GM23338 (cell line): Measurements from ENCODE around the gene PRKAG1. TPM values are rescaled to one million over a fixed set of nuclear protein-coding genes. Genes with fewer than 3 reads are reported as not detected.

Source experiments
- ATAC-seq: fragments of 200-7000 bp; cut with Tn5 transposase; 3 replicates; pipeline ENCODE4 v1.9.1; 2020
- DNase-seq: peaks from one replicate; pipeline ENCODE4 v3.0.0-alpha.2; 2015; ENCODE audit warnings: low spot score
- H2AFZ ChIP-seq: fragments of 200-600 bp; sonication (generic); 2 replicates; pipeline ENCODE4 v1.8.0; 2016; ENCODE audit warnings: antibody characterized with exemption, mild to moderate bottlenecking, moderate library complexity
- H3F3A ChIP-seq: fragments of 200-600 bp; sonication (generic); replicated peaks from 2 replicates; pipeline ENCODE4 v1.8.0; 2017; ENCODE audit warnings: antibody characterized with exemption, mixed run types, low read depth
- H3K27ac ChIP-seq: fragments of 200-600 bp; sonication (generic); 2 replicates; pipeline ENCODE4 v1.6.1; 2016; ENCODE audit warnings: low read depth
- H3K27me3 ChIP-seq: fragments of 200-600 bp; sonication (generic); 2 replicates; pipeline ENCODE4 v1.8.0; 2016; ENCODE audit warnings: mild to moderate bottlenecking, mixed run types, moderate library complexity; ENCODE audit not compliant: insufficient read depth
- H3K36me3 ChIP-seq: fragments of 200-600 bp; sonication (generic); 2 replicates; pipeline ENCODE4 v1.8.0; 2016; ENCODE audit warnings: mild to moderate bottlenecking; ENCODE audit not compliant: insufficient read depth
- H3K4me1 ChIP-seq: fragments of 200-600 bp; sonication (generic); 2 replicates; pipeline ENCODE4 v1.8.0; 2016; ENCODE audit warnings: mild to moderate bottlenecking, moderate library complexity; ENCODE audit not compliant: insufficient read depth
- H3K4me2 ChIP-seq: fragments of 200-600 bp; sonication (generic); 2 replicates; pipeline ENCODE4 v1.7.1; 2017; ENCODE audit warnings: mixed run types
- H3K4me3 ChIP-seq: fragments of 200-600 bp; sonication (generic); 2 replicates; pipeline ENCODE4 v1.6.1; 2016; ENCODE audit warnings: mixed run types
- H3K79me2 ChIP-seq: fragments of 200-600 bp; sonication (generic); replicated peaks from 2 replicates; pipeline ENCODE4 v1.8.0; 2017; ENCODE audit warnings: mild to moderate bottlenecking; ENCODE audit not compliant: insufficient read depth
- H3K9me2 ChIP-seq: fragments of 200-600 bp; sonication (generic); 2 replicates; pipeline ENCODE4 v1.8.0; 2017; ENCODE audit not compliant: insufficient read depth
- H4K20me1 ChIP-seq: fragments of 200-600 bp; sonication (generic); replicated peaks from 2 replicates; pipeline ENCODE4 v1.8.0; 2017; ENCODE audit warnings: mild to moderate bottlenecking; ENCODE audit not compliant: insufficient read depth
- H3K27ac Mint-ChIP-seq: 2 replicates; pipeline ENCODE4 v1.8.0; 2020; ENCODE audit warnings: inconsistent platforms, mild to moderate bottlenecking, moderate library complexity, mixed read lengths
- H3K27me3 Mint-ChIP-seq: 3 replicates; pipeline ENCODE4 v1.8.0; 2022; ENCODE audit warnings: low read depth, mild to moderate bottlenecking, moderate library complexity, mixed read lengths, inconsistent platforms; ENCODE audit not compliant: insufficient read depth, poor library complexity
- H3K36me3 Mint-ChIP-seq: 3 replicates; pipeline ENCODE4 v1.8.0; 2021; ENCODE audit warnings: low read depth, mild to moderate bottlenecking, inconsistent platforms, moderate library complexity, mixed read lengths
- H3K4me1 Mint-ChIP-seq: 3 replicates; pipeline ENCODE4 v1.8.0; 2020; ENCODE audit warnings: mild to moderate bottlenecking, inconsistent platforms, mixed read lengths
- H3K4me3 Mint-ChIP-seq: 3 replicates; pipeline ENCODE4 v1.8.0; 2021; ENCODE audit warnings: moderate library complexity, mild to moderate bottlenecking, inconsistent platforms, mixed read lengths
- H3K9me3 Mint-ChIP-seq: 3 replicates; pipeline ENCODE4 v1.8.0; 2020; ENCODE audit warnings: moderate library complexity, mild to moderate bottlenecking, inconsistent platforms, mixed read lengths
- EZH2phosphoT487 ChIP-seq: fragments of 200-600 bp; sonication (generic); IDR thresholded peaks from one replicate; pipeline ENCODE4 v1.8.1; 2018; ENCODE audit warnings: antibody characterized with exemption; ENCODE audit not compliant: unreplicated experiment
- JUNB ChIP-seq: IDR thresholded peaks from one replicate; pipeline ENCODE4 v1.6.1; 2016; ENCODE audit warnings: antibody characterized with exemption; ENCODE audit not compliant: unreplicated experiment
- POLR2AphosphoS5 ChIP-seq: IDR thresholded peaks from 2 replicates; pipeline ENCODE4 v1.6.1; 2016; ENCODE audit warnings: antibody characterized with exemption, low read depth
- polyA plus RNA-seq: library from polyadenylated mRNA; unstranded; fragments of >200 nt; fragmentation: Nextera tagmentation; extraction: Ambion mirVana; gene quantifications from 2 replicates; pipeline ENCODE4 v1.2.1, GENCODE V29; 2016
- total RNA-seq: library from RNA; depleted of rRNA; stranded (reverse); fragments of >200 nt; shearing (Covaris generic); gene quantifications from 2 replicates; pipeline ENCODE4 v1.2.3, GENCODE V29; 2014
- TF ChIP-seq, protein P1 (sequence below): IDR thresholded peaks from 2 replicates; pipeline ENCODE4 v1.6.1; 2016; ENCODE audit warnings: antibody characterized with exemption
- TF ChIP-seq, protein P2 (sequence below), 2 experiments: fragments of 200-600 bp in 1 of 2; sonication (generic) in 1 of 2; conservative IDR thresholded peaks; 2 replicates each; pipeline versions ENCODE4 v1.5.1 to v1.6.1; 2016 to 2017; ENCODE audit warnings: antibody characterized with exemption in 2 of 2, low read depth in 2 of 2, mild to moderate bottlenecking in 2 of 2, moderate library complexity in 1 of 2
- TF ChIP-seq, protein P3 (sequence below): IDR thresholded peaks from one replicate; pipeline ENCODE4 v1.6.1; 2018; ENCODE audit warnings: antibody characterized with exemption; ENCODE audit not compliant: unreplicated experiment
- TF ChIP-seq, protein P4 (sequence below): fragments of 250-450 bp; sonication (Bioruptor Pico); IDR thresholded peaks from 2 replicates; pipeline ENCODE4 v1.5.0; 2020; ENCODE audit warnings: mild to moderate bottlenecking, moderate library complexity

The PRKAG1 gene
- total and polyA plus RNA-seq, 2 experiments from 2014 or later = 19.9 to 35.4 TPM

DNA sequence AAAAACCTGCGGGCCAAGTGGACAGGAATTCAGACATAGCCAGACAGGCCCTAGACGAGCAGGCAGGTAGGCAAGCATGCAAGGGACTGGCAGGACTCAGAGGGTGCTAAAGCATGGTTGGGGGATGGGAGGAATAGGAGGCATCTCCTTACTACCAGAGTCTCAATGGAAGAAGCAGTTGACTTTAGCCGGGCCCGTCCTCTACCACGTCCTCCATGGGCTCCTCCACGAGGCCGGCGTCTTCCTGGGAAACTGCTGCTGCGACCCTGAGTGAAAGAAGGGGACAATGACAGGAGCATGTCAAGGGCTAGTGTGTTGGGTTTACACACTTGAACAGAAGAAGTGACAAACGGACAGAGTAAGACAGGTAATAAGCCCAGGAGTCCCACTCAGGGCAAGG, 30.4 kb upstream of the PRKAG1 start:
- no peaks in the 10 kb centered on the region for H3K4me1 Mint-ChIP-seq
- H3K9me3 Mint-ChIP-seq = no peaks in the 10 kb centered on the region; the same call in 2 of the 3 replicates
- Histone ChIP-seq H3K27me3 (no peaks in the 10 kb centered on the region), H3F3A (no peaks in the 10 kb centered on the region), H3K9me2 (no peaks in the 10 kb centered on the region), H2AFZ (no peak overlapping the region), H4K20me1 (peaks cover 42% of the 10 kb centered on the region), H3K79me2 (peaks cover 7% of the 10 kb centered on the region), H3K4me1 (no peaks in the 10 kb centered on the region), H3K27ac (no peak overlapping the region), H3K36me3 (peaks cover 39% of the 10 kb centered on the region), H3K4me2 (no peak overlapping the region), H3K4me3 (no peak overlapping the region)
- H3K4me3 Mint-ChIP-seq = no peak overlapping the region
- H3K36me3 Mint-ChIP-seq = peaks cover 98% of the 10 kb centered on the region
- ATAC-seq (no peak), DNase-seq (no peak)
- TF ChIP-seq, protein P1, sequence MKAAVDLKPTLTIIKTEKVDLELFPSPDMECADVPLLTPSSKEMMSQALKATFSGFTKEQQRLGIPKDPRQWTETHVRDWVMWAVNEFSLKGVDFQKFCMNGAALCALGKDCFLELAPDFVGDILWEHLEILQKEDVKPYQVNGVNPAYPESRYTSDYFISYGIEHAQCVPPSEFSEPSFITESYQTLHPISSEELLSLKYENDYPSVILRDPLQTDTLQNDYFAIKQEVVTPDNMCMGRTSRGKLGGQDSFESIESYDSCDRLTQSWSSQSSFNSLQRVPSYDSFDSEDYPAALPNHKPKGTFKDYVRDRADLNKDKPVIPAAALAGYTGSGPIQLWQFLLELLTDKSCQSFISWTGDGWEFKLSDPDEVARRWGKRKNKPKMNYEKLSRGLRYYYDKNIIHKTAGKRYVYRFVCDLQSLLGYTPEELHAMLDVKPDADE = no peak
- TF ChIP-seq, protein P2, sequence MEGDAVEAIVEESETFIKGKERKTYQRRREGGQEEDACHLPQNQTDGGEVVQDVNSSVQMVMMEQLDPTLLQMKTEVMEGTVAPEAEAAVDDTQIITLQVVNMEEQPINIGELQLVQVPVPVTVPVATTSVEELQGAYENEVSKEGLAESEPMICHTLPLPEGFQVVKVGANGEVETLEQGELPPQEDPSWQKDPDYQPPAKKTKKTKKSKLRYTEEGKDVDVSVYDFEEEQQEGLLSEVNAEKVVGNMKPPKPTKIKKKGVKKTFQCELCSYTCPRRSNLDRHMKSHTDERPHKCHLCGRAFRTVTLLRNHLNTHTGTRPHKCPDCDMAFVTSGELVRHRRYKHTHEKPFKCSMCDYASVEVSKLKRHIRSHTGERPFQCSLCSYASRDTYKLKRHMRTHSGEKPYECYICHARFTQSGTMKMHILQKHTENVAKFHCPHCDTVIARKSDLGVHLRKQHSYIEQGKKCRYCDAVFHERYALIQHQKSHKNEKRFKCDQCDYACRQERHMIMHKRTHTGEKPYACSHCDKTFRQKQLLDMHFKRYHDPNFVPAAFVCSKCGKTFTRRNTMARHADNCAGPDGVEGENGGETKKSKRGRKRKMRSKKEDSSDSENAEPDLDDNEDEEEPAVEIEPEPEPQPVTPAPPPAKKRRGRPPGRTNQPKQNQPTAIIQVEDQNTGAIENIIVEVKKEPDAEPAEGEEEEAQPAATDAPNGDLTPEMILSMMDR (conservative IDR thresholded peaks at IDR 0.05; ENCODE audit: low read depth in 2 of 2) = no peak
- TF ChIP-seq, protein P3, sequence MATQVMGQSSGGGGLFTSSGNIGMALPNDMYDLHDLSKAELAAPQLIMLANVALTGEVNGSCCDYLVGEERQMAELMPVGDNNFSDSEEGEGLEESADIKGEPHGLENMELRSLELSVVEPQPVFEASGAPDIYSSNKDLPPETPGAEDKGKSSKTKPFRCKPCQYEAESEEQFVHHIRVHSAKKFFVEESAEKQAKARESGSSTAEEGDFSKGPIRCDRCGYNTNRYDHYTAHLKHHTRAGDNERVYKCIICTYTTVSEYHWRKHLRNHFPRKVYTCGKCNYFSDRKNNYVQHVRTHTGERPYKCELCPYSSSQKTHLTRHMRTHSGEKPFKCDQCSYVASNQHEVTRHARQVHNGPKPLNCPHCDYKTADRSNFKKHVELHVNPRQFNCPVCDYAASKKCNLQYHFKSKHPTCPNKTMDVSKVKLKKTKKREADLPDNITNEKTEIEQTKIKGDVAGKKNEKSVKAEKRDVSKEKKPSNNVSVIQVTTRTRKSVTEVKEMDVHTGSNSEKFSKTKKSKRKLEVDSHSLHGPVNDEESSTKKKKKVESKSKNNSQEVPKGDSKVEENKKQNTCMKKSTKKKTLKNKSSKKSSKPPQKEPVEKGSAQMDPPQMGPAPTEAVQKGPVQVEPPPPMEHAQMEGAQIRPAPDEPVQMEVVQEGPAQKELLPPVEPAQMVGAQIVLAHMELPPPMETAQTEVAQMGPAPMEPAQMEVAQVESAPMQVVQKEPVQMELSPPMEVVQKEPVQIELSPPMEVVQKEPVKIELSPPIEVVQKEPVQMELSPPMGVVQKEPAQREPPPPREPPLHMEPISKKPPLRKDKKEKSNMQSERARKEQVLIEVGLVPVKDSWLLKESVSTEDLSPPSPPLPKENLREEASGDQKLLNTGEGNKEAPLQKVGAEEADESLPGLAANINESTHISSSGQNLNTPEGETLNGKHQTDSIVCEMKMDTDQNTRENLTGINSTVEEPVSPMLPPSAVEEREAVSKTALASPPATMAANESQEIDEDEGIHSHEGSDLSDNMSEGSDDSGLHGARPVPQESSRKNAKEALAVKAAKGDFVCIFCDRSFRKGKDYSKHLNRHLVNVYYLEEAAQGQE = no peak
- TF ChIP-seq POLR2AphosphoS5 = no peak
- TF ChIP-seq, protein P4, sequence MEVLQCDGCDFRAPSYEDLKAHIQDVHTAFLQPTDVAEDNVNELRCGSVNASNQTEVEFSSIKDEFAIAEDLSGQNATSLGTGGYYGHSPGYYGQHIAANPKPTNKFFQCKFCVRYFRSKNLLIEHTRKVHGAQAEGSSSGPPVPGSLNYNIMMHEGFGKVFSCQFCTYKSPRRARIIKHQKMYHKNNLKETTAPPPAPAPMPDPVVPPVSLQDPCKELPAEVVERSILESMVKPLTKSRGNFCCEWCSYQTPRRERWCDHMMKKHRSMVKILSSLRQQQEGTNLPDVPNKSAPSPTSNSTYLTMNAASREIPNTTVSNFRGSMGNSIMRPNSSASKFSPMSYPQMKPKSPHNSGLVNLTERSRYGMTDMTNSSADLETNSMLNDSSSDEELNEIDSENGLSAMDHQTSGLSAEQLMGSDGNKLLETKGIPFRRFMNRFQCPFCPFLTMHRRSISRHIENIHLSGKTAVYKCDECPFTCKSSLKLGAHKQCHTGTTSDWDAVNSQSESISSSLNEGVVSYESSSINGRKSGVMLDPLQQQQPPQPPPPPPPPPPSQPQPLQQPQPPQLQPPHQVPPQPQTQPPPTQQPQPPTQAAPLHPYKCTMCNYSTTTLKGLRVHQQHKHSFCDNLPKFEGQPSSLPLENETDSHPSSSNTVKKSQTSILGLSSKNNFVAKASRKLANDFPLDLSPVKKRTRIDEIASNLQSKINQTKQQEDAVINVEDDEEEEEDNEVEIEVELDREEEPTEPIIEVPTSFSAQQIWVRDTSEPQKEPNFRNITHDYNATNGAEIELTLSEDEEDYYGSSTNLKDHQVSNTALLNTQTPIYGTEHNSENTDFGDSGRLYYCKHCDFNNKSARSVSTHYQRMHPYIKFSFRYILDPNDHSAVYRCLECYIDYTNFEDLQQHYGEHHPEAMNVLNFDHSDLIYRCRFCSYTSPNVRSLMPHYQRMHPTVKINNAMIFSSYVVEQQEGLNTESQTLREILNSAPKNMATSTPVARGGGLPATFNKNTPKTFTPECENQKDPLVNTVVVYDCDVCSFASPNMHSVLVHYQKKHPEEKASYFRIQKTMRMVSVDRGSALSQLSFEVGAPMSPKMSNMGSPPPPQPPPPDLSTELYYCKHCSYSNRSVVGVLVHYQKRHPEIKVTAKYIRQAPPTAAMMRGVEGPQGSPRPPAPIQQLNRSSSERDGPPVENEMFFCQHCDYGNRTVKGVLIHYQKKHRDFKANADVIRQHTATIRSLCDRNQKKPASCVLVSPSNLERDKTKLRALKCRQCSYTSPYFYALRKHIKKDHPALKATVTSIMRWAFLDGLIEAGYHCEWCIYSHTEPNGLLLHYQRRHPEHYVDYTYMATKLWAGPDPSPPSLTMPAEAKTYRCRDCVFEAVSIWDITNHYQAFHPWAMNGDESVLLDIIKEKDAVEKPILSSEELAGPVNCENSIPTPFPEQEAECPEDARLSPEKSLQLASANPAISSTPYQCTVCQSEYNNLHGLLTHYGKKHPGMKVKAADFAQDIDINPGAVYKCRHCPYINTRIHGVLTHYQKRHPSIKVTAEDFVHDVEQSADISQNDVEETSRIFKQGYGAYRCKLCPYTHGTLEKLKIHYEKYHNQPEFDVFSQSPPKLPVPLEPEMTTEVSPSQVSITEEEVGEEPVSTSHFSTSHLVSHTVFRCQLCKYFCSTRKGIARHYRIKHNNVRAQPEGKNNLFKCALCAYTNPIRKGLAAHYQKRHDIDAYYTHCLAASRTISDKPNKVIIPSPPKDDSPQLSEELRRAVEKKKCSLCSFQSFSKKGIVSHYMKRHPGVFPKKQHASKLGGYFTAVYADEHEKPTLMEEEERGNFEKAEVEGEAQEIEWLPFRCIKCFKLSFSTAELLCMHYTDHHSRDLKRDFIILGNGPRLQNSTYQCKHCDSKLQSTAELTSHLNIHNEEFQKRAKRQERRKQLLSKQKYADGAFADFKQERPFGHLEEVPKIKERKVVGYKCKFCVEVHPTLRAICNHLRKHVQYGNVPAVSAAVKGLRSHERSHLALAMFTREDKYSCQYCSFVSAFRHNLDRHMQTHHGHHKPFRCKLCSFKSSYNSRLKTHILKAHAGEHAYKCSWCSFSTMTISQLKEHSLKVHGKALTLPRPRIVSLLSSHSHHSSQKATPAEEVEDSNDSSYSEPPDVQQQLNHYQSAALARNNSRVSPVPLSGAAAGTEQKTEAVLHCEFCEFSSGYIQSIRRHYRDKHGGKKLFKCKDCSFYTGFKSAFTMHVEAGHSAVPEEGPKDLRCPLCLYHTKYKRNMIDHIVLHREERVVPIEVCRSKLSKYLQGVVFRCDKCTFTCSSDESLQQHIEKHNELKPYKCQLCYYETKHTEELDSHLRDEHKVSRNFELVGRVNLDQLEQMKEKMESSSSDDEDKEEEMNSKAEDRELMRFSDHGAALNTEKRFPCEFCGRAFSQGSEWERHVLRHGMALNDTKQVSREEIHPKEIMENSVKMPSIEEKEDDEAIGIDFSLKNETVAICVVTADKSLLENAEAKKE (CRISPR knock-in tag) = no peak
- TF ChIP-seq JUNB = no peak
- no peak for TF ChIP-seq EZH2phosphoT487
- no peak overlapping the region for H3K27ac Mint-ChIP-seq
- H3K27me3 Mint-ChIP-seq = peaks cover 15% of the 10 kb centered on the region
